Stimulated activated CD8-positive, alpha-beta memory T cell treated with anti-CD3 and anti-CD28 coated beads, Interleukin-15, amount 100 ng/mL, for 24 hours (primary cell): Measurements from ENCODE around the gene ANAPC13.

Source experiments
- DNase-seq: peaks from one replicate; pipeline ENCODE4 v3.0.0-alpha.2; 2020; ENCODE audit warnings: low read depth

The ANAPC13 gene

GRCh38 chr3:134482622-134483021 lies 3.2 kb downstream of the ANAPC13 start:
- DNase-seq = no peak

- DNase-seq = no peak
Measured at GRCh38 chr3:134481166-134481565, 4.6 kb downstream of the ANAPC13 start.

GRCh38 chr3:134480546-134480945 lies 5.2 kb downstream of the ANAPC13 start:
- DNase-seq = no peak

- DNase-seq = no peak
Measured at GRCh38 chr3:134477938-134478337, 7.8 kb downstream of the ANAPC13 start.

GRCh38 chr3:134477002-134477401 lies 8.8 kb downstream of the ANAPC13 start:
- no peak for DNase-seq

- DNase-seq = no peak
Measured at GRCh38 chr3:134476306-134476705, 9.5 kb downstream of the ANAPC13 start.

- no peak for DNase-seq
Measured at GRCh38 chr3:134474956-134475355, 10.8 kb downstream of the ANAPC13 start.

- DNase-seq = peak; percentile 56
Measured at GRCh38 chr3:134473868-134474546, 11.8 kb downstream of the ANAPC13 start.

GRCh38 chr3:134472831-134473230 lies 13.0 kb downstream of the ANAPC13 start:
- DNase-seq = no peak

- DNase-seq = no peak
Measured at GRCh38 chr3:134471521-134472193, 14.1 kb downstream of the ANAPC13 start.

- no peak for DNase-seq
Measured at GRCh38 chr3:134468519-134468918, 17.3 kb downstream of the ANAPC13 start.

- no peak for DNase-seq
Measured at GRCh38 chr3:134466331-134466730, 19.5 kb downstream of the ANAPC13 start.

GRCh38 chr3:134464689-134465365 lies 21.0 kb downstream of the ANAPC13 start:
- no peak for DNase-seq

- DNase-seq = no peak
Measured at GRCh38 chr3:134464064-134464688, 21.6 kb downstream of the ANAPC13 start.

- no peak for DNase-seq
Measured at GRCh38 chr3:134463676-134464063, 22.1 kb downstream of the ANAPC13 start.

GRCh38 chr3:134462331-134462941 lies 23.3 kb downstream of the ANAPC13 start:
- no peak for DNase-seq

- DNase-seq = no peak
Measured at GRCh38 chr3:134460965-134461364, 24.8 kb downstream of the ANAPC13 start.

- DNase-seq = no peak
Measured at GRCh38 chr3:134459562-134459961, 26.2 kb downstream of the ANAPC13 start.

GRCh38 chr3:134458406-134458945 lies 27.3 kb downstream of the ANAPC13 start:
- DNase-seq = no peak

GRCh38 chr3:134457376-134458074 lies 28.3 kb downstream of the ANAPC13 start:
- no peak for DNase-seq

GRCh38 chr3:134453631-134454030 lies 32.2 kb downstream of the ANAPC13 start:
- no peak for DNase-seq
